Spleen (tissue), 3 donors: Measurements from ENCODE around the gene MICU1.

Experiments
- POLR2A ChIP-seq, 3 donors: fragments of 450-650 bp; IDR thresholded peaks; one replicate each; pipeline ENCODE4 v1.5.1; 2017; ENCODE audit warnings: antibody characterized with exemption in 3 of 3, mild to moderate bottlenecking in 1 of 3
- POLR2AphosphoS5 ChIP-seq, 3 donors: sonication (generic); formaldehyde crosslinking; IDR thresholded peaks; one replicate each; pipeline ENCODE4 v1.5.1; 2017; ENCODE audit warnings: antibody characterized with exemption in 3 of 3

- TF ChIP-seq POLR2A (IDR thresholded peaks at IDR 0.05) (no peak), POLR2AphosphoS5 (IDR thresholded peaks at IDR 0.05) (no peak)
Measured at GRCh38 chr10:72351479-72351878, 274.4 kb downstream of the MICU1 start.
